Naive thymus-derived CD4-positive, alpha-beta T cell (primary cell): ENCODE measurements around the gene RYR1. TPM values are rescaled to one million over a fixed set of nuclear protein-coding genes. Genes with fewer than 3 reads are reported as not detected.
"Not testable (repeated sequence)": the region's sequence is repeated elsewhere in the genome, so short reads cannot be mapped to it uniquely, and the experiment has no call there.

Experiments
- ATAC-seq: fragments of 150-1000 bp; cut with Tn5 transposase; 2 replicates; pipeline ENCODE4 v1.10.0; 2021; ENCODE audit warnings: mild to moderate bottlenecking, moderate library complexity
- CTCF ChIA-PET: fragments of 350-600 bp; sonication (Branson Sonifier 250); formaldehyde crosslinking; loops from one replicate; lab custom pipeline; 2021; ENCODE audit warnings: antibody characterized with exemption; lab: Charles Lee
- POLR2A ChIA-PET: fragments of 350-600 bp; sonication (Branson Sonifier 250); formaldehyde crosslinking; loops from one replicate; lab custom pipeline; 2021; ENCODE audit warnings: antibody characterized with exemption, inconsistent platforms; lab: Charles Lee
- DNase-seq, 9 donors: peaks; one replicate each; pipeline versions ENCODE4 v3.0.0 to v3.0.0-alpha.2; 2020 to 2022; ENCODE audit warnings: mixed read lengths in 1 of 9
- H3K27ac ChIP-seq: one replicate; pipeline ENCODE4 v1.7.0; 2013; ENCODE audit warnings: mild to moderate bottlenecking, low read depth, low read length, moderate library complexity
- H3K27me3 ChIP-seq, 2 donors: one replicate each; pipeline ENCODE4 v1.7.0; 2013; ENCODE audit warnings: low read length in 2 of 2, mild to moderate bottlenecking in 2 of 2, moderate library complexity in 2 of 2; ENCODE audit not compliant: control insufficient read depth in 2 of 2, insufficient read depth in 2 of 2
- H3K36me3 ChIP-seq, 3 experiments: 1 replicate in 2 of 3; 2 replicates in 1 of 3; pipeline ENCODE4 v1.7.0; 2013; ENCODE audit warnings: low read length in 3 of 3, mild to moderate bottlenecking in 3 of 3, moderate library complexity in 1 of 3; ENCODE audit not compliant: insufficient read depth in 3 of 3, control insufficient read depth in 2 of 3
- H3K4me1 ChIP-seq, 2 donors: one replicate each; pipeline ENCODE4 v1.7.0; 2013; ENCODE audit warnings: low read length in 2 of 2, mild to moderate bottlenecking in 2 of 2, moderate library complexity in 1 of 2; ENCODE audit not compliant: control insufficient read depth in 2 of 2, insufficient read depth in 2 of 2
- H3K4me3 ChIP-seq: 2 replicates; pipeline ENCODE4 v1.7.0; 2013; ENCODE audit warnings: mild to moderate bottlenecking, low read length
- H3K9me3 ChIP-seq, 3 experiments: 1 replicate in 2 of 3; 2 replicates in 1 of 3; pipeline ENCODE4 v1.7.0; 2013; ENCODE audit warnings: low read length in 3 of 3; ENCODE audit not compliant: control insufficient read depth in 2 of 3
- H3K27ac Mint-ChIP-seq, 9 donors: one replicate each; pipeline ENCODE4 v1.8.0; 2020 to 2022; ENCODE audit warnings: mixed read lengths in 9 of 9, mild to moderate bottlenecking in 8 of 9, moderate library complexity in 5 of 9, inconsistent platforms in 2 of 9
- H3K27me3 Mint-ChIP-seq, 5 donors: one replicate each; pipeline ENCODE4 v1.8.0; 2021 to 2022; ENCODE audit warnings: mixed read lengths in 5 of 5, mild to moderate bottlenecking in 1 of 5
- H3K36me3 Mint-ChIP-seq, 5 donors: one replicate each; pipeline ENCODE4 v1.8.0; 2020 to 2022; ENCODE audit warnings: mixed read lengths in 5 of 5, mild to moderate bottlenecking in 3 of 5, inconsistent platforms in 1 of 5
- H3K4me1 Mint-ChIP-seq, 7 donors: one replicate each; pipeline ENCODE4 v1.8.0; 2020 to 2022; ENCODE audit warnings: mixed read lengths in 7 of 7, mild to moderate bottlenecking in 3 of 7, inconsistent platforms in 1 of 7
- H3K4me3 Mint-ChIP-seq, 10 donors: one replicate each; pipeline ENCODE4 v1.8.0; 2020 to 2022; ENCODE audit warnings: mild to moderate bottlenecking in 10 of 10, mixed read lengths in 10 of 10, moderate library complexity in 6 of 10, inconsistent platforms in 2 of 10
- H3K9me3 Mint-ChIP-seq, 11 donors: one replicate each; pipeline ENCODE4 v1.8.0; 2020 to 2022; ENCODE audit warnings: mixed read lengths in 11 of 11, mild to moderate bottlenecking in 4 of 11, inconsistent platforms in 1 of 11, moderate library complexity in 1 of 11
- intact Hi-C, 2 donors: fragments of 100-400 bp; cut with micrococcal nuclease; formaldehyde crosslinking; loops; one replicate each; pipeline ENCODE4 v1.15.1; 2023
- polyA plus RNA-seq, 2 donors: library from polyadenylated mRNA; unstranded; fragments of 300-500 nt; fragmentation: Illumina TruSeq; gene quantifications; one replicate each; pipeline ENCODE4 v1.2.3, GENCODE V29; 2021
- total RNA-seq, 6 experiments: library from RNA in 5 of 6; stranded (reverse) in 5 of 6; gene quantifications; 1 replicate in 5 of 6; 2 replicates in 1 of 6; pipeline ENCODE4 v1.2.3 and lab custom pipeline; 2021 to 2026

RYR1 gene
- total and polyA plus RNA-seq, 7 experiments from 2014 or later, result 0.29 to 2.6 (median 1.7) TPM; not detected in 2

GRCh38 chr19:38492181-38492813, 58.8 kb downstream of the RYR1 start:
- H3K27me3 ChIP-seq, result no peaks in the 10 kb centered on the region
- H3K4me1 ChIP-seq, result no peaks in the 10 kb centered on the region
- no peak for DNase-seq
- H3K4me3 ChIP-seq, result no peak overlapping the region
- ChIA-PET CTCF (no interaction called here), POLR2A (no interaction called here)
- peaks cover 0 to 25% (median 11%) of the 10 kb centered on the region in 11 donors for H3K9me3 Mint-ChIP-seq
- peaks cover 0 to 4% (median 0%) of the 10 kb centered on the region in 7 donors for H3K4me1 Mint-ChIP-seq
- intact Hi-C loops, result no loop called here
- H3K27ac Mint-ChIP-seq, result no peak overlapping the region
- peaks cover 0 to 16% (median 8%) of the 10 kb centered on the region in 5 donors for H3K36me3 Mint-ChIP-seq
- peaks cover 0 to 3% (median 0%) of the 10 kb centered on the region in 3 experiments for H3K9me3 ChIP-seq
- no peak overlapping the region for H3K4me3 Mint-ChIP-seq
- no peaks in the 10 kb centered on the region for H3K36me3 ChIP-seq
- no peak for ATAC-seq
- peaks cover 10 to 32% (median 26%) of the 10 kb centered on the region in 5 donors for H3K27me3 Mint-ChIP-seq
- H3K27ac ChIP-seq, result no peak overlapping the region

- H3K4me3 ChIP-seq, result no peak overlapping the region
- no peak overlapping the region for H3K27ac Mint-ChIP-seq
- peaks cover 0 to 10% (median 5%) of the 10 kb centered on the region in 5 donors for H3K36me3 Mint-ChIP-seq
- H3K36me3 ChIP-seq, result no peaks in the 10 kb centered on the region
- CTCF ChIA-PET, result no interaction called here
- no peaks in the 10 kb centered on the region for H3K4me1 ChIP-seq
- POLR2A ChIA-PET, result no interaction called here
- peaks cover 10 to 23% (median 18%) of the 10 kb centered on the region in 5 donors for H3K27me3 Mint-ChIP-seq
- H3K4me3 Mint-ChIP-seq, result no peak overlapping the region
- H3K4me1 Mint-ChIP-seq, result peaks cover 0 to 8% (median 0%) of the 10 kb centered on the region in 7 donors
- ATAC-seq (no peak), DNase-seq (no peak)
- H3K27ac ChIP-seq, result no peak overlapping the region
- peaks cover 0 to 3% (median 0%) of the 10 kb centered on the region in 3 experiments for H3K9me3 ChIP-seq
- intact Hi-C loops, result no loop called here
- H3K27me3 ChIP-seq, result no peaks in the 10 kb centered on the region
- H3K9me3 Mint-ChIP-seq, result peaks cover 0 to 21% (median 8%) of the 10 kb centered on the region in 11 donors
Measured at GRCh38 chr19:38494379-38494778, 60.9 kb downstream of the RYR1 start.

GRCh38 chr19:38495375-38495774, 61.9 kb downstream of the RYR1 start:
- ATAC-seq, CTCF ChIA-PET, H3K4me3 ChIP-seq, H3K9me3 ChIP-seq, DNase-seq, H3K4me1 Mint-ChIP-seq, H3K27me3 ChIP-seq, H3K36me3 ChIP-seq, POLR2A ChIA-PET, H3K27ac Mint-ChIP-seq, H3K36me3 Mint-ChIP-seq, H3K4me3 Mint-ChIP-seq, H3K27ac ChIP-seq, intact Hi-C loops, H3K4me1 ChIP-seq: not testable (repeated sequence)
- Mint-ChIP-seq H3K9me3 (peaks cover 0 to 18% (median 6%) of the 10 kb centered on the region in 11 donors), H3K27me3 (peaks cover 7 to 19% (median 15%) of the 10 kb centered on the region in 5 donors)

- Histone ChIP-seq H3K9me3 (no peaks in the 10 kb centered on the region), H3K4me1 (no peaks in the 10 kb centered on the region), H3K27me3 (no peaks in the 10 kb centered on the region), H3K27ac (no peak overlapping the region), H3K36me3 (no peaks in the 10 kb centered on the region), H3K4me3 (no peak overlapping the region)
- no peak for ATAC-seq
- peaks cover 0 to 10% (median 0%) of the 10 kb centered on the region in 11 donors for H3K9me3 Mint-ChIP-seq
- intact Hi-C loops, result no loop called here
- no peak overlapping the region for H3K27ac Mint-ChIP-seq
- peaks cover 0 to 12% (median 9%) of the 10 kb centered on the region in 5 donors for H3K27me3 Mint-ChIP-seq
- no peak for DNase-seq
- ChIA-PET POLR2A (no interaction called here), CTCF (no interaction called here)
- H3K4me3 Mint-ChIP-seq, result no peak overlapping the region
- H3K36me3 Mint-ChIP-seq, result no peaks in the 10 kb centered on the region
- H3K4me1 Mint-ChIP-seq, result peaks cover 0 to 8% (median 0%) of the 10 kb centered on the region in 7 donors
Measured at GRCh38 chr19:38496116-38496515, 62.6 kb downstream of the RYR1 start.

GRCh38 chr19:38496603-38497487, 63.4 kb downstream of the RYR1 start:
- CTCF ChIA-PET, result no interaction called here

GRCh38 chr19:38497907-38498306, 64.4 kb downstream of the RYR1 start:
- POLR2A ChIA-PET, result no interaction called here
- DNase-seq, result no peak
- no peaks in the 10 kb centered on the region for H3K36me3 Mint-ChIP-seq
- CTCF ChIA-PET, result interaction anchor here (0.6 kb wide), 1 partner anchor 1230 kb away, joined by 3 read pairs; no protein-coding TSS in a partner anchor
- Histone ChIP-seq H3K4me1 (no peaks in the 10 kb centered on the region), H3K9me3 (no peaks in the 10 kb centered on the region), H3K36me3 (no peaks in the 10 kb centered on the region), H3K27me3 (no peaks in the 10 kb centered on the region), H3K27ac (no peak overlapping the region), H3K4me3 (no peak overlapping the region)
- H3K4me3 Mint-ChIP-seq, result no peak overlapping the region
- H3K4me1 Mint-ChIP-seq, result peaks cover 0 to 6% (median 0%) of the 10 kb centered on the region in 7 donors
- intact Hi-C loops, result no loop called here
- H3K9me3 Mint-ChIP-seq, result peaks cover 0 to 2% (median 0%) of the 10 kb centered on the region in 11 donors
- ATAC-seq, result no peak
- H3K27me3 Mint-ChIP-seq, result peaks cover 0 to 4% (median 0%) of the 10 kb centered on the region in 5 donors
- H3K27ac Mint-ChIP-seq, result peak overlapping the region in 1 of 9 donors; percentile 26

More at GRCh38 chr19:38496603-38497487, 63.4 kb downstream of the RYR1 start:
- Mint-ChIP-seq H3K4me1 (peaks cover 0 to 8% (median 0%) of the 10 kb centered on the region in 7 donors), H3K4me3 (no peak overlapping the region), H3K9me3 (peaks cover 0 to 5% (median 0%) of the 10 kb centered on the region in 11 donors), H3K27me3 (peaks cover 0 to 9% (median 7%) of the 10 kb centered on the region in 5 donors), H3K36me3 (no peaks in the 10 kb centered on the region), H3K27ac (no peak overlapping the region)
- Histone ChIP-seq H3K27me3 (no peaks in the 10 kb centered on the region), H3K4me1 (no peaks in the 10 kb centered on the region), H3K4me3 (no peak overlapping the region), H3K36me3 (no peaks in the 10 kb centered on the region), H3K27ac (no peak overlapping the region), H3K9me3 (no peaks in the 10 kb centered on the region)
- intact Hi-C loops, result no loop called here
- no peak for DNase-seq
- ATAC-seq, result no peak
- POLR2A ChIA-PET, result no interaction called here
